ENCODE data around the gene FAM168A. TPM values are rescaled to one million over a fixed set of nuclear protein-coding genes. Genes with fewer than 3 reads are reported as not detected.

Gene FAM168A
- total and polyA plus RNA-seq, 9 of the 15 experiments (the other 6 are each of a cell fraction or from before 2014, with no cell fraction given), result 0.44 to 7.2 (median 2.9) TPM

- TF ChIP-seq, protein P1, sequence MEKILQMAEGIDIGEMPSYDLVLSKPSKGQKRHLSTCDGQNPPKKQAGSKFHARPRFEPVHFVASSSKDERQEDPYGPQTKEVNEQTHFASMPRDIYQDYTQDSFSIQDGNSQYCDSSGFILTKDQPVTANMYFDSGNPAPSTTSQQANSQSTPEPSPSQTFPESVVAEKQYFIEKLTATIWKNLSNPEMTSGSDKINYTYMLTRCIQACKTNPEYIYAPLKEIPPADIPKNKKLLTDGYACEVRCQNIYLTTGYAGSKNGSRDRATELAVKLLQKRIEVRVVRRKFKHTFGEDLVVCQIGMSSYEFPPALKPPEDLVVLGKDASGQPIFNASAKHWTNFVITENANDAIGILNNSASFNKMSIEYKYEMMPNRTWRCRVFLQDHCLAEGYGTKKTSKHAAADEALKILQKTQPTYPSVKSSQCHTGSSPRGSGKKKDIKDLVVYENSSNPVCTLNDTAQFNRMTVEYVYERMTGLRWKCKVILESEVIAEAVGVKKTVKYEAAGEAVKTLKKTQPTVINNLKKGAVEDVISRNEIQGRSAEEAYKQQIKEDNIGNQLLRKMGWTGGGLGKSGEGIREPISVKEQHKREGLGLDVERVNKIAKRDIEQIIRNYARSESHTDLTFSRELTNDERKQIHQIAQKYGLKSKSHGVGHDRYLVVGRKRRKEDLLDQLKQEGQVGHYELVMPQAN (IDR thresholded peaks at IDR 0.05; ENCODE audit: borderline replicate concordance), result no peak
- TF ChIP-seq BRF1 (IDR thresholded peaks at IDR 0.05; ENCODE audit: borderline replicate concordance, extremely low read depth, insufficient read length) (no peak), VEZF1 (CRISPR knock-in tag; IDR thresholded peaks at IDR 0.05) (peak; percentile 13; the same call in 1 of the 2 replicates), ATF7 (IDR thresholded peaks at IDR 0.05) (peak; percentile 96), RAD21 (CRISPR knock-in tag; conservative IDR thresholded peaks at IDR 0.05 in 1 of 2, IDR thresholded peaks at IDR 0.05 in 1 of 2) (no peak)
These were observed 30.7 kb downstream of the FAM168A start (continued) for GRCh38 chr11:73566977-73567755.

GRCh38 chr11:73566422-73566821 lies 31.5 kb downstream of the FAM168A start:
- Histone ChIP-seq H3K36me3 (ENCODE audit: control insufficient read depth, insufficient read depth, low read length) (no peaks in the 10 kb centered on the region), H3K27ac (ENCODE audit: extremely low read depth, low read depth, low read length) (no peak overlapping the region), H3K9me3 (replicated peaks; ENCODE audit: control insufficient read depth, insufficient read depth, low read depth, low read length) (no peaks in the 10 kb centered on the region), H3K4me1 (replicated peaks in 1 of 2; ENCODE audit: control insufficient read depth in 2 of 2, insufficient read depth in 2 of 2, low read length in 2 of 2) (peaks cover 0 to 12% of the 10 kb centered on the region in 2 experiments; a peak in 2 of 5 replicates), H3K27me3 (ENCODE audit: control insufficient read depth in 2 of 2, insufficient read depth in 2 of 2, low read length in 2 of 2) (no peaks in the 10 kb centered on the region), H3K79me2 (ENCODE audit: control insufficient read depth, insufficient read depth, low read length) (no peaks in the 10 kb centered on the region), H3K4me2 (ENCODE audit: insufficient read depth, low read length) (no peak overlapping the region), H2AFZ (ENCODE audit: low read depth, low read length) (no peak overlapping the region), H4K20me1 (replicated peaks; ENCODE audit: control insufficient read depth, insufficient read depth, low read length) (no peaks in the 10 kb centered on the region), H3K9me1 (ENCODE audit: control insufficient read depth, insufficient read depth, low read length) (no peaks in the 10 kb centered on the region), H3K4me3 (no peak overlapping the region), H3K9ac (ENCODE audit: insufficient read depth in 1 of 2, low read depth in 2 of 2, low read length in 2 of 2) (no peak overlapping the region)
- TF ChIP-seq DACH1 (IDR thresholded peaks at IDR 0.05; ENCODE audit: partially characterized antibody) (no peak), HOXB6 (CRISPR knock-in tag; IDR thresholded peaks at IDR 0.05; ENCODE audit: borderline replicate concordance) (no peak), CREBBP (IDR thresholded peaks at IDR 0.05; ENCODE audit: low read depth, low read length) (no peak)
- no peak for FAIRE-seq
- CTCF ChIA-PET (ENCODE audit: low intra/inter-chr PET ratio), result no interaction called here
- no TSS peak for BruUV-seq (replicated peaks)
- in situ Hi-C loops (cut with MboI) (no loop called here), intact Hi-C loops (cut with micrococcal nuclease) (no loop called here)
- ATAC-seq, result no peak
- no peak for DNase-seq (ENCODE audit: extremely low read depth in 1 of 4, low spot score in 3 of 4)
- POLR2A ChIA-PET, result interaction anchor here (0.6 to 1.8 kb wide), 3 partner anchors 9 to 20 kb away, joined by 3 to 6 read pairs (median 5); no protein-coding TSS in a partner anchor
